Transverse colon (tissue), 4 donors: ENCODE measurements around the gene SCMH1. TPM values are rescaled to one million over a fixed set of nuclear protein-coding genes. Genes with fewer than 3 reads are reported as not detected.

Experiments
- DNase-seq: peaks from one replicate; pipeline ENCODE4 v3.0.0-alpha.2; 2019
- H3K27ac ChIP-seq, 4 donors: fragments of 200-600 bp; sonication (generic); 2 replicates each; pipeline ENCODE4 v1.5.1; 2016 to 2018; ENCODE audit warnings: inconsistent platforms in 4 of 4
- H3K27me3 ChIP-seq: fragments of 200-600 bp; sonication (generic); 2 replicates; pipeline ENCODE4 v1.5.1; 2017; ENCODE audit warnings: inconsistent platforms
- H3K36me3 ChIP-seq, 4 donors: fragments of 200-600 bp; sonication (generic); 2 replicates each; pipeline ENCODE4 v1.5.1; 2017 to 2019; ENCODE audit warnings: inconsistent platforms in 4 of 4
- H3K4me1 ChIP-seq, 4 donors: fragments of 200-600 bp; sonication (generic); 2 replicates each; pipeline ENCODE4 v1.5.1; 2017 to 2020; ENCODE audit warnings: inconsistent platforms in 4 of 4
- H3K4me3 ChIP-seq, 4 donors: fragments of 200-600 bp; sonication (generic); 1 replicate in 1 of 4; 2 replicates in 3 of 4; pipeline versions ENCODE4 v1.5.1 to v1.6.1; 2017 to 2019; ENCODE audit warnings: inconsistent platforms in 4 of 4
- H3K9me3 ChIP-seq, 2 donors: fragments of 200-600 bp; sonication (generic); 2 replicates each; pipeline ENCODE4 v1.5.1; 2017 to 2019; ENCODE audit warnings: inconsistent platforms in 2 of 2
- CTCF ChIP-seq, 5 experiments: fragments of 200-600 bp in 3 of 5; fragments of 450-650 bp in 2 of 5; sonication (generic) in 3 of 5; IDR thresholded peaks; 1 replicate in 2 of 5; 2 replicates in 3 of 5; pipeline ENCODE4 v1.5.1; 2016 to 2017; ENCODE audit warnings: antibody characterized with exemption in 5 of 5, inconsistent platforms in 3 of 5, mild to moderate bottlenecking in 2 of 5, moderate library complexity in 1 of 5
- EP300 ChIP-seq: sonication (generic); formaldehyde crosslinking; IDR thresholded peaks from one replicate; pipeline ENCODE4 v1.6.1; 2017; ENCODE audit warnings: antibody characterized with exemption, low read depth
- POLR2A ChIP-seq: fragments of 450-650 bp; IDR thresholded peaks from one replicate; pipeline ENCODE4 v1.6.1; 2016; ENCODE audit warnings: antibody characterized with exemption, mild to moderate bottlenecking, moderate library complexity
- POLR2AphosphoS5 ChIP-seq, 3 donors: sonication (generic); formaldehyde crosslinking; IDR thresholded peaks; one replicate each; pipeline ENCODE4 v1.6.1; 2016; ENCODE audit warnings: antibody characterized with exemption in 3 of 3
- WGBS, 2 donors: methylation state at CpG; one replicate each; pipeline ENCODE4 v1.1.5; 2018; ENCODE audit warnings: low coverage in 1 of 2; 5-methylcytosine and 5-hydroxymethylcytosine counted together
- in situ Hi-C, 4 donors: fragments of 200-750 bp; cut with MboI; loops; one replicate each; pipeline versions ENCODE4 v1.15.0 to v1.15.1; 2017; ENCODE audit warnings: low sequenced_read_pairs in 3 of 4, low pct_ligation_motif_present in 1 of 4, low pct_unique_long_range_greater_than_20kb in 1 of 4
- intact Hi-C: fragments of 100-400 bp; cut with DNase I; formaldehyde crosslinking; loops from one replicate; pipeline ENCODE4 v1.15.1; 2023; ENCODE audit warnings: low total_unique reads
- total RNA-seq, 4 donors: library from RNA; depleted of rRNA; stranded (reverse); fragments of >200 nt; gene quantifications; one replicate each; pipeline ENCODE4 v1.1.0, GENCODE V29; 2016

SCMH1 gene
- total RNA-seq, 4 donors from 2014 or later = 24.5 to 66.8 (median 49.1) TPM

GRCh38 chr1:41236781-41237180 lies 5.3 kb downstream of the SCMH1 start:
- no peaks in the 10 kb centered on the region for H3K36me3 ChIP-seq
- WGBS, 2 donors = 87 to 95% methylated on average over 2 of the region's 2 CpGs
- TF ChIP-seq POLR2AphosphoS5 (IDR thresholded peaks at IDR 0.05) (no peak), CTCF (IDR thresholded peaks at IDR 0.05) (no peak), EP300 (no peak), POLR2A (no peak)
- intact Hi-C loops = no loop called here
- in situ Hi-C loops = loop anchor here in 1 of 4 donors (25.0 kb wide), 1 partner anchor 199 kb away; no protein-coding TSS in a partner anchor
- DNase-seq = no peak
- H3K4me1 ChIP-seq = peaks cover 7 to 58% (median 35%) of the 10 kb centered on the region in 4 donors
- H3K4me3 ChIP-seq = no peak overlapping the region
- H3K27ac ChIP-seq = no peak overlapping the region
- no peaks in the 10 kb centered on the region for H3K27me3 ChIP-seq
- no peaks in the 10 kb centered on the region for H3K9me3 ChIP-seq

DNA sequence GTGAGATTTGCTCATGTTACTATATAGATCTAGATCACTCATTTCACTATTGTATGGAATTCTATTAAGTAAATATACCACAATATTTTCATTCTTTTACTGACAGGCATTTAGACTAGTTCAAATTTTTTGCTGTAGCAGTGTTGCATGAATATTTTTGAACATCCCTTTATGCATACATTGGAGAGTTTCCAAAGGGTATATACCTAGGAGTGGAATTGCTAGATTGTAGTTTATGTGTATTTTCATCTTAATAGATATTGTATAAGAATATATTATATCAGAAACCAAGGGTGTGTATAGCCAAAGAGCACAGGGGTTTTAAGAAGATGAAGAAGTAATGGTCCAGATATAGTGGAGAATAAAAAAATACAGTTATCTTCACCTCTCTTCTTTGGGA lies 6.2 kb downstream of the SCMH1 start:
- in situ Hi-C loops = loop anchor here in 1 of 4 donors (25.0 kb wide), 1 partner anchor 199 kb away; no protein-coding TSS in a partner anchor
- intact Hi-C loops = no loop called here
- TF ChIP-seq POLR2A = no peak
- TF ChIP-seq EP300 = no peak
- no peak for TF ChIP-seq CTCF (IDR thresholded peaks at IDR 0.05)
- no peak for TF ChIP-seq POLR2AphosphoS5 (IDR thresholded peaks at IDR 0.05)

GRCh38 chr1:41233708-41234107 lies 8.4 kb downstream of the SCMH1 start:
- intact Hi-C loops = no loop called here
- H3K36me3 ChIP-seq = no peaks in the 10 kb centered on the region
- in situ Hi-C loops = loop anchor here in 1 of 4 donors (25.0 kb wide), 1 partner anchor 196 kb away; no protein-coding TSS in a partner anchor
- no peak for DNase-seq
- no peaks in the 10 kb centered on the region for H3K9me3 ChIP-seq
- H3K27ac ChIP-seq = peak overlapping the region in 3 of 4 donors; percentile 16 to 28 (median 17)
- WGBS, 2 donors = 75 to 79% methylated on average over 1 of the region's 1 CpG
- no peak overlapping the region for H3K4me3 ChIP-seq
- TF ChIP-seq EP300 (no peak), POLR2AphosphoS5 (IDR thresholded peaks at IDR 0.05) (no peak), POLR2A (no peak), CTCF (IDR thresholded peaks at IDR 0.05) (no peak)
- no peaks in the 10 kb centered on the region for H3K27me3 ChIP-seq
- H3K4me1 ChIP-seq = peaks cover 0 to 33% (median 17%) of the 10 kb centered on the region in 4 donors

More for the DNA sequence above, 6.2 kb downstream of the SCMH1 start:
- no peaks in the 10 kb centered on the region for H3K27me3 ChIP-seq
- H3K9me3 ChIP-seq = no peaks in the 10 kb centered on the region
- H3K4me3 ChIP-seq = no peak overlapping the region
- no peak overlapping the region for H3K27ac ChIP-seq
- no peaks in the 10 kb centered on the region for H3K36me3 ChIP-seq
- H3K4me1 ChIP-seq = peaks cover 7 to 55% (median 32%) of the 10 kb centered on the region in 4 donors
- DNase-seq = no peak

GRCh38 chr1:41232305-41232704 lies 9.8 kb downstream of the SCMH1 start:
- WGBS, 2 donors = 62 to 74% methylated on average over 3 of the region's 3 CpGs
- H3K27ac ChIP-seq = no peak overlapping the region
- no peaks in the 10 kb centered on the region for H3K27me3 ChIP-seq
- no peak overlapping the region for H3K4me3 ChIP-seq
- intact Hi-C loops (no loop called here), in situ Hi-C loops (loop anchor here in 1 of 4 donors (25.0 kb wide), 1 partner anchor 195 kb away; no protein-coding TSS in a partner anchor)
- H3K9me3 ChIP-seq = no peaks in the 10 kb centered on the region
- TF ChIP-seq CTCF (IDR thresholded peaks at IDR 0.05) (no peak), POLR2AphosphoS5 (IDR thresholded peaks at IDR 0.05) (no peak), EP300 (no peak), POLR2A (no peak)
- H3K4me1 ChIP-seq = peaks cover 0 to 25% (median 12%) of the 10 kb centered on the region in 4 donors
- H3K36me3 ChIP-seq = no peaks in the 10 kb centered on the region
- DNase-seq = no peak
